IPS-18a (cell line): ENCODE results near the gene EPB41L1.

Experiments used
- H3K27ac ChIP-seq: one replicate; pipeline ENCODE4 v1.5.1; 2013; ENCODE audit warnings: low read length
- H3K27me3 ChIP-seq: one replicate; pipeline ENCODE4 v1.6.1; 2013; ENCODE audit warnings: mild to moderate bottlenecking, low read length; ENCODE audit not compliant: control insufficient read depth, insufficient read depth
- H3K36me3 ChIP-seq: one replicate; pipeline ENCODE4 v1.6.1; 2013; ENCODE audit warnings: low read depth, low read length; ENCODE audit not compliant: control insufficient read depth
- H3K4me1 ChIP-seq: one replicate; pipeline ENCODE4 v1.6.1; 2013; ENCODE audit warnings: low read depth, low read length; ENCODE audit not compliant: control insufficient read depth
- H3K4me3 ChIP-seq: one replicate; pipeline ENCODE4 v1.5.1; 2013; ENCODE audit warnings: low read length
- H3K9ac ChIP-seq: one replicate; pipeline ENCODE4 v1.6.1; 2013; ENCODE audit warnings: mild to moderate bottlenecking, low read length, moderate library complexity
- H3K9me3 ChIP-seq: one replicate; pipeline ENCODE4 v1.6.1; 2013; ENCODE audit warnings: low read depth, low read length; ENCODE audit not compliant: control insufficient read depth

EPB41L1 gene

GRCh38 chr20:36217226-36217625 is 62.7 kb downstream of the EPB41L1 start:
- Histone ChIP-seq H3K4me3 (no peak overlapping the region), H3K4me1 (no peaks in the 10 kb centered on the region), H3K27ac (no peak overlapping the region), H3K27me3 (no peaks in the 10 kb centered on the region), H3K36me3 (no peaks in the 10 kb centered on the region), H3K9ac (no peak overlapping the region), H3K9me3 (no peaks in the 10 kb centered on the region)

DNA sequence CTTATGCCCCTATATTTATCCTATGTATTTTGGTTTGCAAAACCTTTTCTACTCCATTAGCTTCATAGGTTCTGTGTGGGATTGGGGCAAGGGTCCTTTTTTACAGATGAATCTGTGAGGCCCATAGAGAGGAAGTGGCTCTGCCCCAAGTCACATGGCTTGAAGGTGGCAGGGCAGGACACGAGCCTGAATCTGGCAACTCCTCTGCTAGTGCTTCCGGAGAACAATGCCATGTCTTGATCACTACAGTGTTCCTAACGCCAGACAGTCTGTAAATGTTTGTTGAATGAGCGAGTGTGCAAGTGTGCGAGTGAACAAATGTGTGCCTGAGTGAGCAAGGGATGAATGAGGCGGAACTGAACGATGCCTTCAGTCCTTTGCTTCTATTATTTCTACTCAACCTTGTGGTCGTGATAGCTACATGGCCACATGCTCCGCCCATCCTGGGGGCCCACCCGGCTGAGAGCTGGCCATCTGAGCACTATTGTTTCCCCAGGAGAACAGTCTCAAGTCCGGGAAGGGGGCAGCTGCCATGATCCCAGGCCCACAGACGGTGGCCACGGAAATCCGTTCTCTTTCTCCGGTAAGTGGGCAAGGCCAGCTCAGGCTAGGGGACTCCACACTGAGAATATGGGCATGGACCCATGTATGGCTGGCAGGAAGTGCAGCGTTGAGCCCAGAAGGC is 64.0 kb downstream of the EPB41L1 start:
- no peak overlapping the region for H3K4me3 ChIP-seq
- no peak overlapping the region for H3K9ac ChIP-seq
- no peaks in the 10 kb centered on the region for H3K4me1 ChIP-seq
- no peaks in the 10 kb centered on the region for H3K36me3 ChIP-seq
- no peaks in the 10 kb centered on the region for H3K27me3 ChIP-seq
- H3K27ac ChIP-seq: no peak overlapping the region
- H3K9me3 ChIP-seq: no peaks in the 10 kb centered on the region

DNA sequence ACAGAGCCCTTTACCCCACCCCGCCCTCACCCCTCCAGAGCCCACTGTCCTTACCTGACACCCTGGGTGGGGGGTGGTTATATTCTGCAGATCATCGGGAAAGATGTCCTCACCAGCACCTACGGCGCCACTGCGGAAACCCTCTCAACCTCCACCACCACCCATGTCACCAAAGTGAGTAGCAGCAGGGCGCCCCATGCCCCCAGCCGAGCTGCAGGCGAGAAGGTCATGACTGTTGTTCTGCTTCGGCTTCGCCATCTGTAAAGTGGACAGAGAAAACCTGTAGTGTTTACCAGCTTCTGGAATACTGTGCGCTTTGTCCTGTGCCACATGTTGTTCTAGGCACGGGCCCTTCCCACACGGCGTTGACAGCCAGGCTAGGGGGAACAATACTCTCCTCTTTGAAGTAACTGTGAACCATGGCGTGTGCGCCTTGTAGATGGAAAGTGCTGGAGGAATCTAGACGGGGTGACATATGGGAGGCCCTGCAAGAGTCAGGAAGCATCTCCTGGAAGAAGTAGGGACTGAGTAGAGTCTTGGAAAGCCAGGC is 65.2 kb downstream of the EPB41L1 start:
- H3K4me3 ChIP-seq: no peak overlapping the region
- H3K4me1 ChIP-seq: no peaks in the 10 kb centered on the region
- H3K9ac ChIP-seq: no peak overlapping the region
- no peaks in the 10 kb centered on the region for H3K9me3 ChIP-seq
- no peaks in the 10 kb centered on the region for H3K36me3 ChIP-seq
- H3K27me3 ChIP-seq: no peaks in the 10 kb centered on the region
- H3K27ac ChIP-seq: no peak overlapping the region

- no peaks in the 10 kb centered on the region for H3K36me3 ChIP-seq
- no peak overlapping the region for H3K9ac ChIP-seq
- no peaks in the 10 kb centered on the region for H3K4me1 ChIP-seq
- H3K27me3 ChIP-seq: no peaks in the 10 kb centered on the region
- no peaks in the 10 kb centered on the region for H3K9me3 ChIP-seq
- no peak overlapping the region for H3K4me3 ChIP-seq
- no peak overlapping the region for H3K27ac ChIP-seq
Measured at GRCh38 chr20:36225666-36226065, 71.1 kb downstream of the EPB41L1 start.

- Histone ChIP-seq H3K27ac (no peak overlapping the region), H3K9me3 (no peaks in the 10 kb centered on the region), H3K4me3 (no peak overlapping the region), H3K27me3 (no peaks in the 10 kb centered on the region), H3K9ac (no peak overlapping the region), H3K4me1 (no peaks in the 10 kb centered on the region), H3K36me3 (no peaks in the 10 kb centered on the region)
Measured at GRCh38 chr20:36228770-36229169, 74.2 kb downstream of the EPB41L1 start.

- no peak overlapping the region for H3K27ac ChIP-seq
- no peaks in the 10 kb centered on the region for H3K27me3 ChIP-seq
- H3K4me3 ChIP-seq: no peak overlapping the region
- no peaks in the 10 kb centered on the region for H3K4me1 ChIP-seq
- no peak overlapping the region for H3K9ac ChIP-seq
- H3K9me3 ChIP-seq: no peaks in the 10 kb centered on the region
- no peaks in the 10 kb centered on the region for H3K36me3 ChIP-seq
Measured at GRCh38 chr20:36230019-36230418, 75.5 kb downstream of the EPB41L1 start.

GRCh38 chr20:36231331-36231730 is 76.8 kb downstream of the EPB41L1 start:
- Histone ChIP-seq H3K9ac (no peak overlapping the region), H3K36me3 (no peaks in the 10 kb centered on the region), H3K4me3 (no peak overlapping the region), H3K9me3 (no peaks in the 10 kb centered on the region), H3K4me1 (peaks cover 3% of the 10 kb centered on the region), H3K27ac (no peak overlapping the region), H3K27me3 (no peaks in the 10 kb centered on the region)

DNA sequence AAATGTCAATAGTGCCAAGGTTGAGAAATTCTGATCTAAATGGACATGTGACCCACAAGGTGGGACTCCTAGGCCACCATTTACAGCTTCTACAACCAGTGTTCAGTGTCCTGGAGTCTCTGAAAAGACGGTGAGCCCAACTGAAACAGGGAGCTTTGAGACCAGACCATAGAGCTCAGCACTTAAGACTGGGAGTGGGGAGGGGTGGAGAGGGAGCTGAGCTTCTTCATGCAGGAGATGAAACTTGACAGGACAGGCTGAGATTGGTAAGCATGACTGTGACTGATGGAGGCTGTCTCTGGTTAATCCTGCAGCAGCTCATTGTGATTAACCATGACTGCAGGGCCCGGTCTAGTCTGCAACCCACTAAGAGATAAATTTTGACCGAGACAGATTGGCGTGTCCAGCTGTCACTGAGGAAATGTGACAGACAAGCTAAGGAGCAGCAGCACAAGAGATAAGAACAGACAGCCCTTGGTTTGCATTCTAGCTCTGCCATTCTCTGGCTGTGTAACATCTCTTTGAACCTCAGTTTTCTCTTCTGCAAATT is 80.3 kb downstream of the EPB41L1 start:
- Histone ChIP-seq H3K4me1 (peaks cover 9% of the 10 kb centered on the region), H3K4me3 (no peak overlapping the region), H3K27ac (no peak overlapping the region)

DNA sequence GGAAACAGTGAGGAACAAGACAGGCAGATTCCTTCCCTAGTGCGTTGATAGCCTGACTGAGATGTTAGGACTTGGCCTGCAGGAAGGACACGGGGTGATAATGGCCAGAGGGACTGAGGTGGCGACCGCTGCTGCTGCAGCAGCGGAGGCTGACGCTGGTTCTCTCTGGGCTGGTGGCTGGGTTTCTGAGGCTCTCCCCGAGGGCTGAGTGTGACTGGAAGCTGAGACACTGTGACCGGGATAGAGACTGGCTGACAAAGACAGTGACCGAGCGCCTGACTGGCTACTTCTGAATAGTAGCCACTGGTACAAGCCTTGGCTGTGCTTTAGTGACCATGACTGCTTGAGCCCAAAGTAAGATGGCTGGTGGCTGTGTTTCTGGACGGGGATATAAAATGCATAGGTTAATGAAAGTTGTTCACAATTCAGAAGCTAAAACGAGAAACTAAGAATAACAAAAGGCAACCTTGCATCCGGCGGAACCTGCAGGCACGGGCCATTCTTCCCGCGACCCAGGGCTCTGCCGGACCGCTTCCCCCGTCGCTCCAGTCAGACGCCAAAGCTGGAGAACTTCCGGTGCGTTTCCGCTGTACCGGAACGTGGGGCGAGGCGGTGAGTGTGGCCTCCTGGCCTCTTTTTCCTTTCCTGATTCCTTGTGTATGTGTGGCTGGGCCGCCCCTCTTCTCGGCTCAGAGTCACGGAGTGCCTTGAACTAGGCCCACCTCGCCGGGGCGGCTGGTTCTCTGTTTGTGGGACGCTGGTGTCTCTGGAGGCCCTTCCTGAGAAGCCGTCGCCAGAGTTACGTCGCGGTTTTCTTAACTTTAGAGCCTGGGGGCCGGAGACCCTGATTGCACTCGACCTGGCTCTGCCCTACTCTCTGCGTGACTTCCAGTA is 81.6 kb downstream of the EPB41L1 start, which contains the start of gene AAR2:
TSS of gene AAR2 (plus strand) at position 587 of the 894 bp plus-strand sequence. CDS start 3,391 bp downstream, outside the sequence.
- Histone ChIP-seq H3K9me3 (no peaks in the 10 kb centered on the region), H3K4me3 (peak within 1 kb of the TSS; percentile 86), H3K27ac (peak within 1 kb of the TSS; percentile 38), H3K4me1 (peaks cover 9% of the 10 kb centered on the region), H3K9ac (peak within 1 kb of the TSS; percentile 81), H3K27me3 (no peaks in the 10 kb centered on the region), H3K36me3 (peaks cover 12% of the 10 kb centered on the region)

More for the DNA sequence above, 80.3 kb downstream of the EPB41L1 start:
- Histone ChIP-seq H3K27me3 (no peaks in the 10 kb centered on the region), H3K9ac (no peak overlapping the region), H3K36me3 (peaks cover 2% of the 10 kb centered on the region), H3K9me3 (no peaks in the 10 kb centered on the region)

DNA sequence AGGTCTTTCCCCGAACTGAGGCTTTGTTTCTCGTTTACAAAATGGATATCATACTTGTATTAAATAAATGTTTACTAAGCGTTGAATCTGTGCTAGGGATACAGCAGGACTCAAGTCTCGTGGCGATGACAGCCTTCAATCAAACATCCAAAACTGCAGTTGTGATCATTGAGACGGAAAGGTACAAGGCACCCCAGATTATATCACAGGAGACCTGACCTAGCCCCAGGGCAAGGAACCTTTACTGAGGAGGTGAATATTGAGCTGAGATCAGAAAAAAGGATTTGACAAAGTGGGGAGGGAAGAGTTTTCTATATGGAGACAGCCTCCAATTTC is 82.2 kb downstream of the EPB41L1 start:
- H3K4me1 ChIP-seq: peaks cover 9% of the 10 kb centered on the region

DNA sequence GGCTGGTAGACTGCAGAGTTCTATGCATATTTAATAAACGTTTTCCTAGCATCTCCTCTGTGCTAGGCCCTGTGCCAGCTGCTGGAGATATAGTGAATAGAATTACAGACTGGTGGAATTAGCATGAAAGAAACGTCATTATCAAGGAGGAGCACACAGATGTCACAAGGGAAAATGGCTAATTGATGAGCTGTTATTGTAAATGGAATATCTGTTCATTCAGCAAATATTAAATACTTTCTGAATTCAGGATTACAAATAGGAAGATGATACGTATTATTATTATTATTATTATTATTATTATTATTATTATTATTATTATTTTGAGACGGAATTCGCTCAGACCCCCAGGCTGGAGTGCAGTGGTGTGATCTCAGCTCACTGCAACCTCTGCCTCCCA is 82.9 kb downstream of the EPB41L1 start:
- H3K36me3 ChIP-seq: peaks cover 12% of the 10 kb centered on the region
- H3K27ac ChIP-seq: no peak overlapping the region
- peaks cover 9% of the 10 kb centered on the region for H3K4me1 ChIP-seq
- H3K27me3 ChIP-seq: no peaks in the 10 kb centered on the region
- H3K9ac ChIP-seq: no peak overlapping the region
- peak overlapping the region; percentile 86 for H3K4me3 ChIP-seq
- H3K9me3 ChIP-seq: no peaks in the 10 kb centered on the region

More for the DNA sequence above, 82.2 kb downstream of the EPB41L1 start:
- Histone ChIP-seq H3K9me3 (no peaks in the 10 kb centered on the region), H3K27me3 (no peaks in the 10 kb centered on the region), H3K36me3 (peaks cover 12% of the 10 kb centered on the region), H3K27ac (no peak overlapping the region), H3K9ac (peak overlapping the region; percentile 81), H3K4me3 (peak overlapping the region; percentile 86)
